ENCODE results near the gene GPR139.

- TF ChIP-seq EP300 (IDR thresholded peaks at IDR 0.05) (no peak), CTCF (IDR thresholded peaks at IDR 0.05) (no peak)
Observed at GRCh38 chr16:20102521-20102920, 28.8 kb upstream of the GPR139 start.
